GM12878 (cell line): Measurements from ENCODE around the gene MYO7A. TPM values are rescaled to one million over a fixed set of nuclear protein-coding genes. Genes with fewer than 3 reads are reported as not detected.

ENCODE experiments used
- EED ChIP-seq: sonication (generic); IDR thresholded peaks from 2 replicates; pipeline ENCODE4 v1.6.1; 2016; ENCODE audit warnings: antibody characterized with exemption, low read depth
- IKZF1 ChIP-seq: fragments of 450-650 bp; conservative IDR thresholded peaks from 2 replicates; pipeline ENCODE4 v1.6.1; 2017; ENCODE audit warnings: antibody characterized with exemption, mild to moderate bottlenecking
- PAX8 ChIP-seq: fragments of 450-650 bp; IDR thresholded peaks from 2 replicates; pipeline ENCODE4 v1.6.1; 2017; ENCODE audit warnings: mild to moderate bottlenecking, moderate library complexity
- RFX5 ChIP-seq: IDR thresholded peaks from 2 replicates; pipeline ENCODE4 v1.6.1; 2011; ENCODE audit warnings: low read depth, low read length, improper control_type of control experiment
- SMAD1 ChIP-seq: fragments of 450-650 bp; IDR thresholded peaks from 2 replicates; pipeline ENCODE4 v1.6.1; 2018; ENCODE audit warnings: mild to moderate bottlenecking, low read depth; ENCODE audit not compliant: partially characterized antibody
- SPI1 ChIP-seq: IDR thresholded peaks from 2 replicates; pipeline ENCODE4 v1.6.1; 2011; ENCODE audit warnings: low read depth, mild to moderate bottlenecking, low read length, moderate library complexity, borderline replicate concordance; ENCODE audit not compliant: insufficient read depth
- SUPT20H ChIP-seq: IDR thresholded peaks from 2 replicates; pipeline ENCODE4 v1.6.1; 2011; ENCODE audit warnings: low read depth, mild to moderate bottlenecking, low read length, moderate library complexity, borderline replicate concordance; ENCODE audit not compliant: control insufficient read depth
- ZZZ3 ChIP-seq: IDR thresholded peaks from 2 replicates; pipeline ENCODE4 v1.6.1; 2011; ENCODE audit warnings: low read depth; ENCODE audit not compliant: control insufficient read depth, insufficient read length
- polyA plus RNA-seq, 11 experiments: library from polyadenylated mRNA; depleted of rRNA in 4 of 11; unstranded in 6 of 11; stranded (reverse) in 5 of 11; fragments of >200 nt; fragmentation: Nextera tagmentation in 4 of 11; fragmentation: Illumina TruSeq in 1 of 11; extraction: Ambion mirVana in 4 of 11; extraction: Trizol in 1 of 11; gene quantifications; 1 replicate in 1 of 11; 2 replicates in 10 of 11; pipeline versions ENCODE4 v1.2.1 to v1.2.3, GENCODE V29; 2011 to 2016; ENCODE audit warnings: inconsistent platforms in 2 of 11, missing spikeins in 2 of 11, low read depth in 1 of 11
- total RNA-seq, 4 experiments: library from RNA; depleted of rRNA in 3 of 4; stranded (reverse); fragments of >200 nt in 3 of 4; fragmentation: Illumina TruSeq in 1 of 4; extraction: Trizol in 1 of 4; gene quantifications; 2 replicates each; pipeline versions ENCODE4 v1.2.1 to v1.2.3, GENCODE V29; 2013 to 2021
- TF ChIP-seq, protein P1 (sequence below): fragments of 450-650 bp; IDR thresholded peaks from 2 replicates; pipeline ENCODE4 v1.6.1; 2016; ENCODE audit warnings: mild to moderate bottlenecking, moderate library complexity, borderline replicate concordance
- TF ChIP-seq, protein P2 (sequence below): IDR thresholded peaks from 2 replicates; pipeline ENCODE4 v1.6.1; 2012; ENCODE audit warnings: low read depth, low read length, improper control_type of control experiment
- TF ChIP-seq, protein P3 (sequence below): IDR thresholded peaks from 2 replicates; pipeline ENCODE4 v1.6.1; 2011; ENCODE audit warnings: low read depth, low read length, improper control_type of control experiment, borderline replicate concordance
- TF ChIP-seq, protein P4 (sequence below): fragments of 450-650 bp; IDR thresholded peaks from 2 replicates; pipeline ENCODE4 v1.6.1; 2016; ENCODE audit warnings: mild to moderate bottlenecking
- TF ChIP-seq, protein P5 (sequence below): fragments of 150-350 bp; IDR thresholded peaks from 2 replicates; pipeline ENCODE4 v1.6.1; 2016; ENCODE audit warnings: low read depth, low read length

MYO7A gene
- total and polyA plus RNA-seq, 10 of the 15 experiments (the other 5 are each of a cell fraction or from before 2014, with no cell fraction given) = 0.01 to 0.21 (median 0.04) TPM; not detected in 6

DNA sequence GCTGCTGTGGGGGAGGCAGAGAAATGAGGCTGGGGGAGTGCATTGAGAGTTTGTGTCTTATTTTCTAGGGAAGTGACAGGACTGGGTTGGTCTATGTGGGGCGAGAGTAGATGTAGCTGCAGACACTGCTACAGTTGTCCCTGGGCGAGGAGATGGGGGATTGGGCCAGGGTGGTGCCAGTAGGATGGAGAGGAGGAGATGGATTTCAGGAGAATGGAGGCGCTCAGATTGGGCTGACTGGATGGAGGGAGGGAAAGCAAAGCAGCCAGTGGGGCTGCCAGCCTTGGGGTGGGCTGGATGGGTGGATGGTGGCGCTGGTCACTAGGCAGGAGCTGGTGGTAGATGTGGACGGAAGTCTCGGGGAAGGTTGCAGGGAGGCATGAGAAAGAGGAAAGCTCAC is 16.1 kb upstream of the MYO7A start (continued):
- TF ChIP-seq, protein P1, sequence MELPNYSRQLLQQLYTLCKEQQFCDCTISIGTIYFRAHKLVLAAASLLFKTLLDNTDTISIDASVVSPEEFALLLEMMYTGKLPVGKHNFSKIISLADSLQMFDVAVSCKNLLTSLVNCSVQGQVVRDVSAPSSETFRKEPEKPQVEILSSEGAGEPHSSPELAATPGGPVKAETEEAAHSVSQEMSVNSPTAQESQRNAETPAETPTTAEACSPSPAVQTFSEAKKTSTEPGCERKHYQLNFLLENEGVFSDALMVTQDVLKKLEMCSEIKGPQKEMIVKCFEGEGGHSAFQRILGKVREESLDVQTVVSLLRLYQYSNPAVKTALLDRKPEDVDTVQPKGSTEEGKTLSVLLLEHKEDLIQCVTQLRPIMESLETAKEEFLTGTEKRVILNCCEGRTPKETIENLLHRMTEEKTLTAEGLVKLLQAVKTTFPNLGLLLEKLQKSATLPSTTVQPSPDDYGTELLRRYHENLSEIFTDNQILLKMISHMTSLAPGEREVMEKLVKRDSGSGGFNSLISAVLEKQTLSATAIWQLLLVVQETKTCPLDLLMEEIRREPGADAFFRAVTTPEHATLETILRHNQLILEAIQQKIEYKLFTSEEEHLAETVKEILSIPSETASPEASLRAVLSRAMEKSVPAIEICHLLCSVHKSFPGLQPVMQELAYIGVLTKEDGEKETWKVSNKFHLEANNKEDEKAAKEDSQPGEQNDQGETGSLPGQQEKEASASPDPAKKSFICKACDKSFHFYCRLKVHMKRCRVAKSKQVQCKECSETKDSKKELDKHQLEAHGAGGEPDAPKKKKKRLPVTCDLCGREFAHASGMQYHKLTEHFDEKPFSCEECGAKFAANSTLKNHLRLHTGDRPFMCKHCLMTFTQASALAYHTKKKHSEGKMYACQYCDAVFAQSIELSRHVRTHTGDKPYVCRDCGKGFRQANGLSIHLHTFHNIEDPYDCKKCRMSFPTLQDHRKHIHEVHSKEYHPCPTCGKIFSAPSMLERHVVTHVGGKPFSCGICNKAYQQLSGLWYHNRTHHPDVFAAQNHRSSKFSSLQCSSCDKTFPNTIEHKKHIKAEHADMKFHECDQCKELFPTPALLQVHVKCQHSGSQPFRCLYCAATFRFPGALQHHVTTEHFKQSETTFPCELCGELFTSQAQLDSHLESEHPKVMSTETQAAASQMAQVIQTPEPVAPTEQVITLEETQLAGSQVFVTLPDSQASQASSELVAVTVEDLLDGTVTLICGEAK = no peak
- TF ChIP-seq SPI1 (no peak), PAX8 (no peak), SUPT20H (no peak), RFX5 (no peak), IKZF1 (no peak), SMAD1 (no peak), EED (no peak), ZZZ3 (no peak)
- TF ChIP-seq, protein P2, sequence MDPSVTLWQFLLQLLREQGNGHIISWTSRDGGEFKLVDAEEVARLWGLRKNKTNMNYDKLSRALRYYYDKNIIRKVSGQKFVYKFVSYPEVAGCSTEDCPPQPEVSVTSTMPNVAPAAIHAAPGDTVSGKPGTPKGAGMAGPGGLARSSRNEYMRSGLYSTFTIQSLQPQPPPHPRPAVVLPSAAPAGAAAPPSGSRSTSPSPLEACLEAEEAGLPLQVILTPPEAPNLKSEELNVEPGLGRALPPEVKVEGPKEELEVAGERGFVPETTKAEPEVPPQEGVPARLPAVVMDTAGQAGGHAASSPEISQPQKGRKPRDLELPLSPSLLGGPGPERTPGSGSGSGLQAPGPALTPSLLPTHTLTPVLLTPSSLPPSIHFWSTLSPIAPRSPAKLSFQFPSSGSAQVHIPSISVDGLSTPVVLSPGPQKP = no peak
- TF ChIP-seq, protein P3, sequence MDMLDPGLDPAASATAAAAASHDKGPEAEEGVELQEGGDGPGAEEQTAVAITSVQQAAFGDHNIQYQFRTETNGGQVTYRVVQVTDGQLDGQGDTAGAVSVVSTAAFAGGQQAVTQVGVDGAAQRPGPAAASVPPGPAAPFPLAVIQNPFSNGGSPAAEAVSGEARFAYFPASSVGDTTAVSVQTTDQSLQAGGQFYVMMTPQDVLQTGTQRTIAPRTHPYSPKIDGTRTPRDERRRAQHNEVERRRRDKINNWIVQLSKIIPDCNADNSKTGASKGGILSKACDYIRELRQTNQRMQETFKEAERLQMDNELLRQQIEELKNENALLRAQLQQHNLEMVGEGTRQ = no peak
- TF ChIP-seq, protein P4, sequence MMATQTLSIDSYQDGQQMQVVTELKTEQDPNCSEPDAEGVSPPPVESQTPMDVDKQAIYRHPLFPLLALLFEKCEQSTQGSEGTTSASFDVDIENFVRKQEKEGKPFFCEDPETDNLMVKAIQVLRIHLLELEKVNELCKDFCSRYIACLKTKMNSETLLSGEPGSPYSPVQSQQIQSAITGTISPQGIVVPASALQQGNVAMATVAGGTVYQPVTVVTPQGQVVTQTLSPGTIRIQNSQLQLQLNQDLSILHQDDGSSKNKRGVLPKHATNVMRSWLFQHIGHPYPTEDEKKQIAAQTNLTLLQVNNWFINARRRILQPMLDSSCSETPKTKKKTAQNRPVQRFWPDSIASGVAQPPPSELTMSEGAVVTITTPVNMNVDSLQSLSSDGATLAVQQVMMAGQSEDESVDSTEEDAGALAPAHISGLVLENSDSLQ = no peak
- TF ChIP-seq, protein P5, sequence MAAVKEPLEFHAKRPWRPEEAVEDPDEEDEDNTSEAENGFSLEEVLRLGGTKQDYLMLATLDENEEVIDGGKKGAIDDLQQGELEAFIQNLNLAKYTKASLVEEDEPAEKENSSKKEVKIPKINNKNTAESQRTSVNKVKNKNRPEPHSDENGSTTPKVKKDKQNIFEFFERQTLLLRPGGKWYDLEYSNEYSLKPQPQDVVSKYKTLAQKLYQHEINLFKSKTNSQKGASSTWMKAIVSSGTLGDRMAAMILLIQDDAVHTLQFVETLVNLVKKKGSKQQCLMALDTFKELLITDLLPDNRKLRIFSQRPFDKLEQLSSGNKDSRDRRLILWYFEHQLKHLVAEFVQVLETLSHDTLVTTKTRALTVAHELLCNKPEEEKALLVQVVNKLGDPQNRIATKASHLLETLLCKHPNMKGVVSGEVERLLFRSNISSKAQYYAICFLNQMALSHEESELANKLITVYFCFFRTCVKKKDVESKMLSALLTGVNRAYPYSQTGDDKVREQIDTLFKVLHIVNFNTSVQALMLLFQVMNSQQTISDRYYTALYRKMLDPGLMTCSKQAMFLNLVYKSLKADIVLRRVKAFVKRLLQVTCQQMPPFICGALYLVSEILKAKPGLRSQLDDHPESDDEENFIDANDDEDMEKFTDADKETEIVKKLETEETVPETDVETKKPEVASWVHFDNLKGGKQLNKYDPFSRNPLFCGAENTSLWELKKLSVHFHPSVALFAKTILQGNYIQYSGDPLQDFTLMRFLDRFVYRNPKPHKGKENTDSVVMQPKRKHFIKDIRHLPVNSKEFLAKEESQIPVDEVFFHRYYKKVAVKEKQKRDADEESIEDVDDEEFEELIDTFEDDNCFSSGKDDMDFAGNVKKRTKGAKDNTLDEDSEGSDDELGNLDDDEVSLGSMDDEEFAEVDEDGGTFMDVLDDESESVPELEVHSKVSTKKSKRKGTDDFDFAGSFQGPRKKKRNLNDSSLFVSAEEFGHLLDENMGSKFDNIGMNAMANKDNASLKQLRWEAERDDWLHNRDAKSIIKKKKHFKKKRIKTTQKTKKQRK = no peak
- TF ChIP-seq, all 136 proteins: peak for 0
